ENCODE measurements around the gene CNPY1. TPM values are rescaled to one million over a fixed set of nuclear protein-coding genes. Genes with fewer than 3 reads are reported as not detected.
A peak's percentile ranks its signal among the peaks of the same experiment; 100 is the strongest.

Gene CNPY1
- total RNA-seq, 1 donor from 2014 or later = not detected

- intact Hi-C loops (cut with DNase I) = no loop called here
- TF ChIP-seq, protein P1, sequence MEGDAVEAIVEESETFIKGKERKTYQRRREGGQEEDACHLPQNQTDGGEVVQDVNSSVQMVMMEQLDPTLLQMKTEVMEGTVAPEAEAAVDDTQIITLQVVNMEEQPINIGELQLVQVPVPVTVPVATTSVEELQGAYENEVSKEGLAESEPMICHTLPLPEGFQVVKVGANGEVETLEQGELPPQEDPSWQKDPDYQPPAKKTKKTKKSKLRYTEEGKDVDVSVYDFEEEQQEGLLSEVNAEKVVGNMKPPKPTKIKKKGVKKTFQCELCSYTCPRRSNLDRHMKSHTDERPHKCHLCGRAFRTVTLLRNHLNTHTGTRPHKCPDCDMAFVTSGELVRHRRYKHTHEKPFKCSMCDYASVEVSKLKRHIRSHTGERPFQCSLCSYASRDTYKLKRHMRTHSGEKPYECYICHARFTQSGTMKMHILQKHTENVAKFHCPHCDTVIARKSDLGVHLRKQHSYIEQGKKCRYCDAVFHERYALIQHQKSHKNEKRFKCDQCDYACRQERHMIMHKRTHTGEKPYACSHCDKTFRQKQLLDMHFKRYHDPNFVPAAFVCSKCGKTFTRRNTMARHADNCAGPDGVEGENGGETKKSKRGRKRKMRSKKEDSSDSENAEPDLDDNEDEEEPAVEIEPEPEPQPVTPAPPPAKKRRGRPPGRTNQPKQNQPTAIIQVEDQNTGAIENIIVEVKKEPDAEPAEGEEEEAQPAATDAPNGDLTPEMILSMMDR (IDR thresholded peaks at IDR 0.05) = no peak
- TF ChIP-seq POLR2AphosphoS5 (IDR thresholded peaks at IDR 0.05; ENCODE audit: insufficient read depth in 1 of 2, low read depth in 1 of 2) (no peak), POLR2A (IDR thresholded peaks at IDR 0.05) (no peak)
- no peak overlapping the region for H3K27ac ChIP-seq
- H3K4me3 ChIP-seq = no peak overlapping the region
- no peaks in the 10 kb centered on the region for H3K27me3 ChIP-seq
- no peaks in the 10 kb centered on the region for H3K9me3 ChIP-seq
- DNase-seq (ENCODE audit: extremely low spot score in 2 of 2) = no peak
- H3K4me1 ChIP-seq = peaks cover 10% of the 10 kb centered on the region
- H3K36me3 ChIP-seq = no peaks in the 10 kb centered on the region
Observed at GRCh38 chr7:155484483-155485399, 61.6 kb downstream of the CNPY1 start.

GRCh38 chr7:155483868-155484325, 62.5 kb downstream of the CNPY1 start:
- TF ChIP-seq POLR2A (IDR thresholded peaks at IDR 0.05) (no peak), POLR2AphosphoS5 (IDR thresholded peaks at IDR 0.05; ENCODE audit: insufficient read depth in 1 of 2, low read depth in 1 of 2) (no peak)
- TF ChIP-seq, protein P1 (IDR thresholded peaks at IDR 0.05) = no peak
- no peaks in the 10 kb centered on the region for H3K9me3 ChIP-seq
- no peaks in the 10 kb centered on the region for H3K36me3 ChIP-seq
- H3K27me3 ChIP-seq = no peaks in the 10 kb centered on the region
- H3K4me3 ChIP-seq = no peak overlapping the region
- H3K27ac ChIP-seq = no peak overlapping the region
- intact Hi-C loops (cut with DNase I) = no loop called here
- DNase-seq (ENCODE audit: extremely low spot score in 2 of 2) = no peak
- H3K4me1 ChIP-seq = peaks cover 10% of the 10 kb centered on the region

DNA sequence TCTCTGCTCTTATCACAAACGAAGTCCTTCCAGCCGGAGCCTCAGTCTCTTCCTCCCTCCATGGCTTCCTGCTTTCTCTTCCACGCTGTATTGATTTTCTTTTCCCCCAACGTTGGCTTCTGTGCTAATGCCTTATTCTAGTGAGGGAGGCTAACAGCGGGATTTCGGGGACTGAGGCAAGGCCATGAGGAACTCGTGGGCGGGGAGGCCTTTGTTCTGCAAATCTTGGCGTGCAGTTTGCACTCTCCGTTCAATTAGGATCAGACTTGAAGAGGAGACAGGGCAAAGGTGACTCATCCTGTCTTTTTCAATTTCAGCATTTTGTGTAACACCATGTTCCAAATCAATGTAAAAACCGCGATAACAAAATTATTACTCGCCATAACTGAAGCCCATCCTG, 63.1 kb downstream of the CNPY1 start:
- Histone ChIP-seq H3K27me3 (no peaks in the 10 kb centered on the region), H3K36me3 (no peaks in the 10 kb centered on the region), H3K9me3 (no peaks in the 10 kb centered on the region), H3K4me1 (peaks cover 10% of the 10 kb centered on the region), H3K27ac (no peak overlapping the region), H3K4me3 (no peak overlapping the region)
- TF ChIP-seq, protein P1 (IDR thresholded peaks at IDR 0.05) = no peak
- no peak for TF ChIP-seq POLR2AphosphoS5 (IDR thresholded peaks at IDR 0.05; ENCODE audit: insufficient read depth in 1 of 2, low read depth in 1 of 2)
- TF ChIP-seq POLR2A (IDR thresholded peaks at IDR 0.05) = no peak
- no peak for DNase-seq (ENCODE audit: extremely low spot score in 2 of 2)
- intact Hi-C loops (cut with DNase I) = no loop called here

- intact Hi-C loops (cut with DNase I) = no loop called here
- Histone ChIP-seq H3K4me3 (no peak overlapping the region), H3K27me3 (no peaks in the 10 kb centered on the region), H3K36me3 (no peaks in the 10 kb centered on the region), H3K9me3 (no peaks in the 10 kb centered on the region), H3K27ac (no peak overlapping the region), H3K4me1 (peaks cover 10% of the 10 kb centered on the region)
- peak in 1 of 2 donors; percentile 92 for DNase-seq (ENCODE audit: extremely low spot score in 2 of 2)
- TF ChIP-seq, protein P1 (IDR thresholded peaks at IDR 0.05) = no peak
- no peak for TF ChIP-seq POLR2AphosphoS5 (IDR thresholded peaks at IDR 0.05; ENCODE audit: insufficient read depth in 1 of 2, low read depth in 1 of 2)
- TF ChIP-seq POLR2A (IDR thresholded peaks at IDR 0.05) = no peak
Observed at GRCh38 chr7:155482511-155483183, 63.7 kb downstream of the CNPY1 start.

Measured in vagina (tissue), 2 donors.